Adipocyte (in vitro differentiated cells): ENCODE measurements around the gene FAM168A.

Experiments
- DNase-seq: peaks from one replicate; pipeline ENCODE4 v3.0.0-alpha.2; 2015; ENCODE audit warnings: low read depth
- H3K27me3 ChIP-seq: replicated peaks from 2 replicates; pipeline ENCODE4 v1.7.0; 2013; ENCODE audit warnings: mild to moderate bottlenecking, low read length, moderate library complexity; ENCODE audit not compliant: control insufficient read depth, insufficient read depth
- H3K36me3 ChIP-seq: 2 replicates; pipeline ENCODE4 v1.7.0; 2013; ENCODE audit warnings: low read length, mild to moderate bottlenecking, moderate library complexity; ENCODE audit not compliant: control insufficient read depth, insufficient read depth, severe bottlenecking
- H3K4me1 ChIP-seq: 2 replicates; pipeline ENCODE4 v1.7.0; 2013; ENCODE audit warnings: mild to moderate bottlenecking, low read length, moderate library complexity; ENCODE audit not compliant: control insufficient read depth, insufficient read depth
- H3K4me3 ChIP-seq: 2 replicates; pipeline ENCODE4 v1.7.0; 2013; ENCODE audit warnings: mild to moderate bottlenecking, low read length, moderate library complexity
- H3K9ac ChIP-seq: 2 replicates; pipeline ENCODE4 v1.7.0; 2013; ENCODE audit warnings: mild to moderate bottlenecking, low read length, moderate library complexity
- H3K9me3 ChIP-seq: 2 replicates; pipeline ENCODE4 v1.7.0; 2013; ENCODE audit warnings: mild to moderate bottlenecking, low read length, moderate library complexity; ENCODE audit not compliant: control insufficient read depth

FAM168A gene

GRCh38 chr11:73376803-73377629 lies 220.9 kb downstream of the FAM168A start:
- H3K4me1 ChIP-seq, result peaks cover 12% of the 10 kb centered on the region

GRCh38 chr11:73376160-73376802 lies 221.6 kb downstream of the FAM168A start, which contains the start of gene RELT:
TSS of gene RELT (plus strand) at chr11:73376399. CDS start at chr11:73389137, 12,738 bp downstream.
- no peaks in the 10 kb centered on the region for H3K27me3 ChIP-seq
- peaks cover 12% of the 10 kb centered on the region for H3K4me1 ChIP-seq
- H3K4me3 ChIP-seq, result peak within 1 kb of the TSS; percentile 89
- no peaks in the 10 kb centered on the region for H3K36me3 ChIP-seq
- peak; percentile 96 for DNase-seq
- H3K9ac ChIP-seq, result peak within 1 kb of the TSS; percentile 85
- H3K9me3 ChIP-seq, result no peaks in the 10 kb centered on the region

More at GRCh38 chr11:73376803-73377629, 220.9 kb downstream of the FAM168A start:
- H3K36me3 ChIP-seq, result no peaks in the 10 kb centered on the region
- peak overlapping the region; percentile 85 for H3K9ac ChIP-seq
- H3K27me3 ChIP-seq, result no peaks in the 10 kb centered on the region
- DNase-seq, result peak; percentile 68
- no peaks in the 10 kb centered on the region for H3K9me3 ChIP-seq
- H3K4me3 ChIP-seq, result peak overlapping the region; percentile 89

- peak overlapping the region; percentile 71 for H3K9ac ChIP-seq
- H3K4me3 ChIP-seq, result peak overlapping the region; percentile 89
- no peaks in the 10 kb centered on the region for H3K9me3 ChIP-seq
- H3K27me3 ChIP-seq, result no peaks in the 10 kb centered on the region
- no peak for DNase-seq
- H3K36me3 ChIP-seq, result no peaks in the 10 kb centered on the region
- H3K4me1 ChIP-seq, result peaks cover 12% of the 10 kb centered on the region
Observed at GRCh38 chr11:73375830-73376159, 222.1 kb downstream of the FAM168A start.

- H3K4me1 ChIP-seq, result peaks cover 12% of the 10 kb centered on the region
- H3K4me3 ChIP-seq, result no peak overlapping the region
- no peaks in the 10 kb centered on the region for H3K9me3 ChIP-seq
Observed at GRCh38 chr11:73374151-73374550, 223.8 kb downstream of the FAM168A start.

GRCh38 chr11:73372375-73372993 lies 225.4 kb downstream of the FAM168A start:
- H3K4me3 ChIP-seq, result no peak overlapping the region
- peaks cover 8% of the 10 kb centered on the region for H3K4me1 ChIP-seq
- H3K27me3 ChIP-seq, result no peaks in the 10 kb centered on the region
- no peaks in the 10 kb centered on the region for H3K9me3 ChIP-seq
- H3K36me3 ChIP-seq, result peaks cover 10% of the 10 kb centered on the region
- no peak overlapping the region for H3K9ac ChIP-seq
- DNase-seq, result no peak

More at GRCh38 chr11:73374151-73374550, 223.8 kb downstream of the FAM168A start:
- Histone ChIP-seq H3K9ac (no peak overlapping the region), H3K27me3 (no peaks in the 10 kb centered on the region), H3K36me3 (no peaks in the 10 kb centered on the region)
- DNase-seq, result no peak

- H3K9ac ChIP-seq, result no peak overlapping the region
- H3K4me3 ChIP-seq, result no peak overlapping the region
- H3K9me3 ChIP-seq, result no peaks in the 10 kb centered on the region
- H3K4me1 ChIP-seq, result no peaks in the 10 kb centered on the region
- no peak for DNase-seq
- no peaks in the 10 kb centered on the region for H3K27me3 ChIP-seq
- peaks cover 49% of the 10 kb centered on the region for H3K36me3 ChIP-seq
Observed at GRCh38 chr11:73367482-73368024, 230.4 kb downstream of the FAM168A start.

- H3K4me3 ChIP-seq, result no peak overlapping the region
- no peaks in the 10 kb centered on the region for H3K27me3 ChIP-seq
- H3K4me1 ChIP-seq, result no peaks in the 10 kb centered on the region
- no peak for DNase-seq
- peaks cover 51% of the 10 kb centered on the region for H3K36me3 ChIP-seq
- no peaks in the 10 kb centered on the region for H3K9me3 ChIP-seq
- H3K9ac ChIP-seq, result no peak overlapping the region
Observed at GRCh38 chr11:73366953-73367352, 231.0 kb downstream of the FAM168A start.

GRCh38 chr11:73366265-73366610 lies 231.7 kb downstream of the FAM168A start:
- H3K27me3 ChIP-seq, result no peaks in the 10 kb centered on the region
- no peak overlapping the region for H3K4me3 ChIP-seq
- H3K9me3 ChIP-seq, result no peaks in the 10 kb centered on the region
- no peak overlapping the region for H3K9ac ChIP-seq
- no peaks in the 10 kb centered on the region for H3K4me1 ChIP-seq
- peaks cover 58% of the 10 kb centered on the region for H3K36me3 ChIP-seq
- no peak for DNase-seq

- H3K27me3 ChIP-seq, result no peaks in the 10 kb centered on the region
- H3K9me3 ChIP-seq, result no peaks in the 10 kb centered on the region
- no peak overlapping the region for H3K9ac ChIP-seq
- no peak for DNase-seq
- no peaks in the 10 kb centered on the region for H3K4me1 ChIP-seq
- H3K36me3 ChIP-seq, result peaks cover 65% of the 10 kb centered on the region
- H3K4me3 ChIP-seq, result no peak overlapping the region
Observed at GRCh38 chr11:73365352-73366264, 232.3 kb downstream of the FAM168A start.

GRCh38 chr11:73363147-73363546 lies 234.8 kb downstream of the FAM168A start:
- Histone ChIP-seq H3K36me3 (peaks cover 72% of the 10 kb centered on the region), H3K9ac (no peak overlapping the region), H3K4me3 (no peak overlapping the region), H3K4me1 (peaks cover 18% of the 10 kb centered on the region), H3K27me3 (no peaks in the 10 kb centered on the region), H3K9me3 (no peaks in the 10 kb centered on the region)
- DNase-seq, result no peak
